Adrenal gland (tissue), 12 donors: ENCODE data around the gene SFXN5. TPM values are rescaled to one million over a fixed set of nuclear protein-coding genes. Genes with fewer than 3 reads are reported as not detected.

Source experiments
- DNase-seq, 7 donors: peaks; one replicate each; pipeline ENCODE4 v3.0.0-alpha.2; 2019 to 2020
- H3K27ac ChIP-seq, 5 donors: fragments of 200-600 bp; sonication (generic) in 4 of 5; 1 replicate in 3 of 5; 2 replicates in 2 of 5; pipeline versions ENCODE4 v1.5.1 to v1.8.0; 2016 to 2020; ENCODE audit warnings: mild to moderate bottlenecking in 1 of 5
- H3K27me3 ChIP-seq: fragments of 200-600 bp; 2 replicates; pipeline ENCODE4 v1.8.0; 2021
- H3K36me3 ChIP-seq, 2 donors: fragments of 200-600 bp; replicated peaks in 1 of 2; 1 replicate in 1 of 2; 2 replicates in 1 of 2; pipeline versions ENCODE4 v1.5.1 to v1.8.0; 2018 to 2022
- H3K4me1 ChIP-seq, 2 donors: fragments of 200-600 bp; replicated peaks in 1 of 2; 1 replicate in 1 of 2; 2 replicates in 1 of 2; pipeline versions ENCODE4 v1.5.1 to v1.8.0; 2018 to 2021
- H3K4me3 ChIP-seq, 4 donors: fragments of 200-600 bp; sonication (generic) in 3 of 4; one replicate each; pipeline ENCODE4 v1.5.1; 2016 to 2018
- H3K9me3 ChIP-seq, 3 donors: fragments of 200-600 bp; sonication (generic) in 1 of 3; replicated peaks in 1 of 3; 1 replicate in 2 of 3; 2 replicates in 1 of 3; pipeline versions ENCODE4 v1.5.1 to v1.8.0; 2016 to 2021
- POLR2A ChIP-seq, 2 donors: fragments of 450-650 bp; IDR thresholded peaks; one replicate each; pipeline ENCODE4 v1.6.1; 2017; ENCODE audit warnings: antibody characterized with exemption in 2 of 2, mild to moderate bottlenecking in 2 of 2, moderate library complexity in 1 of 2
- WGBS, 4 donors: extraction: QIAGEN DNeasy Blood & Tissue Kit in 2 of 4; methylation state at CpG; one replicate each; pipeline versions ENCODE4 v1.1.5 to v1.1.7; 2013 to 2017; 5-methylcytosine and 5-hydroxymethylcytosine counted together
- intact Hi-C, 2 donors: fragments of 100-400 bp; cut with DNase I; formaldehyde crosslinking; loops; one replicate each; pipeline versions ENCODE4 v1.14.1 to v1.15.0; 2022 to 2023
- polyA plus RNA-seq, 3 donors: library from polyadenylated mRNA; stranded (reverse); fragments of 200-250 nt in 2 of 3; fragments of 350-450 nt in 1 of 3; fragmentation: Illumina TruSeq in 1 of 3; extraction: RNeasy Lipid Tissue Mini Kit (QIAGEN cat#74804) in 1 of 3; gene quantifications; one replicate each; pipeline ENCODE4 v1.2.3, GENCODE V29; 2013 to 2014
- total RNA-seq, 9 donors: library from RNA; depleted of rRNA in 4 of 9; stranded (reverse); fragments of >200 nt in 4 of 9; fragments of 120-200 nt in 1 of 9; fragmentation: NEBNext Ultra II Directional in 1 of 9; extraction: Animal tissue kit (Norgen Biotek cat#: 25700) in 1 of 9; gene quantifications; one replicate each; pipeline versions ENCODE4 v1.1.0 to v1.2.4, GENCODE V29; 2013 to 2023
- TF ChIP-seq, protein P1 (sequence below), 6 experiments: fragments of 450-650 bp in 4 of 6; fragments of 200-600 bp in 2 of 6; sonication (generic) in 1 of 6; IDR thresholded peaks; 1 replicate in 5 of 6; 2 replicates in 1 of 6; pipeline versions ENCODE4 v1.5.1 to v1.8.0; 2016 to 2021; ENCODE audit warnings: antibody characterized with exemption in 6 of 6, mild to moderate bottlenecking in 2 of 6, moderate library complexity in 1 of 6
- donor health status: healthy with polysubstance abuse.
- donor health status: Bipolar disorder and iron deficiency.
- donor health status: DM: yes; HTN: yes; CAD: no.
- donor health status: DM: no; HTN: no; CAD: no.
- donor health status: DM: no; HTN: no; CAD: no.
- donor health status: DM: yes; HTN: yes; CAD: no.

The SFXN5 gene
- total and polyA plus RNA-seq, 12 donors = 12.2 to 56.5 (median 32.7) TPM

DNA sequence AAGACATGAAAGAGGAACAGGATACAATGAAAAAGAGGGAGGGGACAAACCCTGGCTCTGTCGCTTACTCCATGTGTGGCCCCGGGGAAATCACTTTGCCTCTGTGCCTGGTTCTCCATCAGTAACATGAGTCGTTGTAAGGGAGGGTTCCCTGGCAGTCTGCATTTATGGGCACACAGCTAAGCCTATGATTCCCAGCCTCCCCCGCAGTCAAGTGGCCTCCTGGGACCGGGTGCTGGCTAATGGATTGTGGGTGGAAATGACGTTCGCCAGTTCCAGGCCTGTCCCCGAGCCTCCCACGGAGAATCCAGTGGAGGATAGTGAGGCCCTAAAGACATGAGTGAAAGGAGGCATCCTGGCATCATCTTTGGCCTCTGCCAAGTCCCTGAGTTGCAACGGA is 42.7 kb downstream of the SFXN5 start:
- H3K27me3 ChIP-seq = no peaks in the 10 kb centered on the region
- WGBS, 4 donors = 77 to 91% (median 87%) methylated on average over 10 of the region's 10 CpGs
- H3K36me3 ChIP-seq = no peaks in the 10 kb centered on the region
- no peaks in the 10 kb centered on the region for H3K4me1 ChIP-seq
- no peaks in the 10 kb centered on the region for H3K9me3 ChIP-seq
- no peak for DNase-seq
- intact Hi-C loops = no loop called here
- H3K4me3 ChIP-seq = no peak overlapping the region
- H3K27ac ChIP-seq = no peak overlapping the region
- TF ChIP-seq, protein P1, sequence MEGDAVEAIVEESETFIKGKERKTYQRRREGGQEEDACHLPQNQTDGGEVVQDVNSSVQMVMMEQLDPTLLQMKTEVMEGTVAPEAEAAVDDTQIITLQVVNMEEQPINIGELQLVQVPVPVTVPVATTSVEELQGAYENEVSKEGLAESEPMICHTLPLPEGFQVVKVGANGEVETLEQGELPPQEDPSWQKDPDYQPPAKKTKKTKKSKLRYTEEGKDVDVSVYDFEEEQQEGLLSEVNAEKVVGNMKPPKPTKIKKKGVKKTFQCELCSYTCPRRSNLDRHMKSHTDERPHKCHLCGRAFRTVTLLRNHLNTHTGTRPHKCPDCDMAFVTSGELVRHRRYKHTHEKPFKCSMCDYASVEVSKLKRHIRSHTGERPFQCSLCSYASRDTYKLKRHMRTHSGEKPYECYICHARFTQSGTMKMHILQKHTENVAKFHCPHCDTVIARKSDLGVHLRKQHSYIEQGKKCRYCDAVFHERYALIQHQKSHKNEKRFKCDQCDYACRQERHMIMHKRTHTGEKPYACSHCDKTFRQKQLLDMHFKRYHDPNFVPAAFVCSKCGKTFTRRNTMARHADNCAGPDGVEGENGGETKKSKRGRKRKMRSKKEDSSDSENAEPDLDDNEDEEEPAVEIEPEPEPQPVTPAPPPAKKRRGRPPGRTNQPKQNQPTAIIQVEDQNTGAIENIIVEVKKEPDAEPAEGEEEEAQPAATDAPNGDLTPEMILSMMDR (IDR thresholded peaks at IDR 0.05) = no peak
- no peak for TF ChIP-seq POLR2A (IDR thresholded peaks at IDR 0.05)

DNA sequence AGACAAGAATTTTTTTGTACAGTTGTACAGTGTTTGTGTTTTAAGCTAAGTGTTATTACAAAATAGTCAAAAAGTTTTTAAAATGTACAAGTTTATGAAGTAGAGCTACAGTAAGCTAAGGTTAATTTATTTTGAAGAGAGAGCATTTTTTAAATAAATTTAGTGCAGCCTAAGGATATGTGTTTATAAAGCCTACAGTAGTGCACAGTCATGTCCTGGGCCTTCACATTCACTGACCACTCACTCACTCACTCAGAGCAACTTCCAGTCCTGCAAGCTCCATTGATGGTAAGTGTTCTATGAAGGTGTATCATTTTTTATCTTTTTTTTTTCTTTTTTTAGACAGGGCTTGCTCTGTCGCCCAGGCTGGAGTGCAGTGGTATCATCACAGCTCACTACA is 44.2 kb downstream of the SFXN5 start:
- Histone ChIP-seq H3K27ac (no peak overlapping the region), H3K36me3 (no peaks in the 10 kb centered on the region), H3K9me3 (no peaks in the 10 kb centered on the region), H3K4me1 (no peaks in the 10 kb centered on the region), H3K4me3 (no peak overlapping the region), H3K27me3 (no peaks in the 10 kb centered on the region)
- intact Hi-C loops = no loop called here
- WGBS, 4 donors = 78 to 95% (median 87%) methylated on average over 1 of the region's 1 CpG
- no peak for TF ChIP-seq POLR2A (IDR thresholded peaks at IDR 0.05)
- TF ChIP-seq, protein P1 (IDR thresholded peaks at IDR 0.05) = no peak
- DNase-seq = no peak

DNA sequence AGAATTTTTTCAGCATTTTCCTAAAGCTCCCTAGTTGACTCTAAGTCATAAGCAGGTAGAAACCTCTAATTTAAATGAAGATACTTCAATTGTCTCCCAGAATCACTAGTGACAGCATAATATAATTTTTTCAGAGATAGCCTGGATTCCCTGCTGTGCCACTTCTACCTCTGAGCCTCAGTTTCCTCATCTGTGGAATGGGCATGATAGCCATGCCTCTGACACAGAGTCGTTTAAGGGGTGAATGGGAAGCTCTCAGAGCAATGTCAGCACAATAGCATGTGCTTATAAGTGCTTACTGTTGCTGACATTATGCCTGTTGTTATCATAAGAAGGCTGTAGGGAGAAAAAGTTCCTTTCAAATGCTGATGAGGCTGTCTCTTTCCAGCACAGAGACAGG is 48.0 kb downstream of the SFXN5 start:
- TF ChIP-seq, protein P1 (IDR thresholded peaks at IDR 0.05) = no peak

DNA sequence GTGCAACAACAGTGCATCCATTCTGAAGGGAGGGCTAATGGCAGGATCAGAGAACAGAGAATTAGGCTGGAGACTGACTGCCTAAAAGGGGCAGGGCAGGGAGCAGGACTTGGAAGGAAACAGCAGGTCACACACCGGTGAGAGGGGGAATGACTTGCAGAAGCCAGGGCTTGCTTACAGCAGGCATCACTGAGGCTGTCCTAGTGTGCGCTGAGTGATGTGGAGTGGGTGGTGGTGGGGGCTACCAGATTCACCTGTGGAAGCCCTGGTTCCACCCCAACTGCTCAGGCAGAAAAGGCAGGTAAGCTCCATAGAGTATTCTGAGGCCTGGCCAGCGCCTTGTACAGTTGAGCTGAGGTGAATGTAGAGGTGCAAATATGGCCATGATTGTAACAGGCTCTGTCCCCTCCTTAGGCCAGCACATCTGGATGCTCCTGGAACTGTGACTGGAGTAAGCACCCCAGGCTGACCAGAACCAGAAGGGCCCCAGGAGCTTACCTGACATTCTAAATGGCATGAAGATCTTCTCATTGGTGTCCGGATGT is 49.4 kb downstream of the SFXN5 start:
- Histone ChIP-seq H3K27ac (no peak overlapping the region), H3K9me3 (no peaks in the 10 kb centered on the region), H3K27me3 (no peaks in the 10 kb centered on the region), H3K4me3 (no peak overlapping the region), H3K36me3 (peaks cover 0 to 6% of the 10 kb centered on the region in 2 donors), H3K4me1 (no peaks in the 10 kb centered on the region)
- DNase-seq = no peak
- no peak for TF ChIP-seq POLR2A (IDR thresholded peaks at IDR 0.05)
- TF ChIP-seq, protein P1 (IDR thresholded peaks at IDR 0.05) = no peak
- 83 to 95% (median 89%) methylated on average over 4 of the region's 4 CpGs for WGBS, 4 donors
- intact Hi-C loops = no loop called here

More for the DNA sequence above, 48.0 kb downstream of the SFXN5 start:
- no peak for DNase-seq
- intact Hi-C loops = no loop called here
- Histone ChIP-seq H3K27ac (no peak overlapping the region), H3K9me3 (no peaks in the 10 kb centered on the region), H3K36me3 (peaks cover 0 to 6% of the 10 kb centered on the region in 2 donors), H3K4me1 (no peaks in the 10 kb centered on the region), H3K27me3 (no peaks in the 10 kb centered on the region), H3K4me3 (no peak overlapping the region)
- 76 to 93% (median 90%) methylated on average over 1 of the region's 1 CpG for WGBS, 4 donors
